ENCODE measurements around the gene SCGN. TPM values are rescaled to one million over a fixed set of nuclear protein-coding genes. Genes with fewer than 3 reads are reported as not detected.

SCGN gene
- polyA plus RNA-seq, 2 of the 4 experiments (the other 2 are of a cell fraction): 0.13 to 0.17 TPM

- FAIRE-seq (no peak), DNase-seq (ENCODE audit: low read depth in 1 of 2, low spot score in 1 of 2) (no peak), ATAC-seq (no peak)
- TF ChIP-seq HOXA7 (CRISPR knock-in tag; IDR thresholded peaks at IDR 0.05) (no peak), TFCP2L1 (CRISPR knock-in tag; IDR thresholded peaks at IDR 0.05) (no peak), HMGXB4 (CRISPR knock-in tag; IDR thresholded peaks at IDR 0.05; ENCODE audit: borderline replicate concordance) (no peak), ZC3H11A (IDR thresholded peaks at IDR 0.05) (no peak), GATA3 (IDR thresholded peaks at IDR 0.05; ENCODE audit: borderline replicate concordance) (no peak), RNF2 (IDR thresholded peaks at IDR 0.05; ENCODE audit: borderline replicate concordance, low read depth) (no peak), BCL3 (IDR thresholded peaks at IDR 0.05) (no peak), ESRRA (IDR thresholded peaks at IDR 0.05; ENCODE audit: borderline replicate concordance, low read length) (no peak), E2F6 (IDR thresholded peaks at IDR 0.05; ENCODE audit: borderline replicate concordance, low read depth) (no peak), CBX8 (IDR thresholded peaks at IDR 0.05) (no peak)
- H3K4me1 ChIP-seq: peaks cover 7% of the 10 kb centered on the region; the same call in 1 of the 3 replicates
- ChIA-PET CTCF (no interaction called here), POLR2A (no interaction called here)
- no peak overlapping the region for H3K4me2 ChIP-seq
- 77% methylated on average over 3 of the region's 3 CpGs for WGBS (ENCODE audit: missing lambda C conversion rate)
- H3K27ac ChIP-seq: no peak overlapping the region
- no peak overlapping the region for H3K4me3 ChIP-seq
- H3K9me3 ChIP-seq: no peaks in the 10 kb centered on the region
These were observed 51.0 kb downstream of the SCGN start for GRCh38 chr6:25703005-25703404.

GRCh38 chr6:25704001-25704400 is 52.0 kb downstream of the SCGN start:
- no peak for ATAC-seq
- Histone ChIP-seq H3K27ac (no peak overlapping the region), H3K9me3 (no peaks in the 10 kb centered on the region), H3K4me3 (no peak overlapping the region), H3K4me2 (no peak overlapping the region), H3K4me1 (peaks cover 5% of the 10 kb centered on the region; the same call in 1 of the 3 replicates)
- no peak for TF ChIP-seq CEBPB (IDR thresholded peaks at IDR 0.05)
- TF ChIP-seq SMC3 (IDR thresholded peaks at IDR 0.05): no peak
- TF ChIP-seq HOXA7 (CRISPR knock-in tag; IDR thresholded peaks at IDR 0.05): no peak
- TF ChIP-seq MYC (IDR thresholded peaks at IDR 0.05; ENCODE audit: borderline replicate concordance, low read length): no peak
- TF ChIP-seq POLR2A (IDR thresholded peaks at IDR 0.05; ENCODE audit: low read length): no peak
- no peak for TF ChIP-seq ZSCAN20 (CRISPR knock-in tag; IDR thresholded peaks at IDR 0.05)
- TF ChIP-seq POLR2AphosphoS2 (conservative IDR thresholded peaks at IDR 0.05; ENCODE audit: low read length): no peak
- ChIA-PET CTCF (interaction anchor here (0.7 kb wide), 1 partner anchor 16 kb away, joined by 3 read pairs; no protein-coding TSS in a partner anchor), POLR2A (no interaction called here)
- no peak for DNase-seq (ENCODE audit: low read depth in 1 of 2, low spot score in 1 of 2)
- 58% methylated on average over 3 of the region's 3 CpGs for WGBS (ENCODE audit: missing lambda C conversion rate)
- no peak for FAIRE-seq

GRCh38 chr6:25706314-25707014 is 54.4 kb downstream of the SCGN start:
- Histone ChIP-seq H3K4me3 (no peak overlapping the region), H3K9me3 (no peaks in the 10 kb centered on the region), H3K27ac (no peak overlapping the region), H3K4me2 (no peak overlapping the region), H3K4me1 (peaks cover 5% of the 10 kb centered on the region; the same call in 1 of the 3 replicates)
- CTCF ChIA-PET: interaction anchor here (1.5 to 1.9 kb wide), 2 partner anchors 9 to 12 kb away, joined by 4 to 7 read pairs; no protein-coding TSS in a partner anchor
- WGBS (ENCODE audit: missing lambda C conversion rate): 71% methylated on average over 6 of the region's 6 CpGs
- POLR2A ChIA-PET: no interaction called here
- DNase-seq (ENCODE audit: low read depth in 1 of 2, low spot score in 1 of 2) (no peak), ATAC-seq (no peak), FAIRE-seq (no peak)
- TF ChIP-seq EHF (CRISPR knock-in tag; IDR thresholded peaks at IDR 0.05) (no peak), FOSL2 (IDR thresholded peaks at IDR 0.05) (no peak), FOSL2 (CRISPR knock-in tag; IDR thresholded peaks at IDR 0.05) (no peak), PBX3 (IDR thresholded peaks at IDR 0.05) (no peak), REST (IDR thresholded peaks at IDR 0.05) (no peak), ZNF302 (CRISPR knock-in tag; IDR thresholded peaks at IDR 0.05) (no peak), BHLHE40 (IDR thresholded peaks at IDR 0.05; ENCODE audit: low read depth, low read length) (no peak), RNF2 (IDR thresholded peaks at IDR 0.05; ENCODE audit: borderline replicate concordance, low read depth) (no peak), CEBPB (IDR thresholded peaks at IDR 0.05) (no peak), MYC (IDR thresholded peaks at IDR 0.05; ENCODE audit: borderline replicate concordance, low read length) (no peak), E2F6 (IDR thresholded peaks at IDR 0.05; ENCODE audit: borderline replicate concordance, low read depth) (no peak), HEYL (CRISPR knock-in tag; IDR thresholded peaks at IDR 0.05) (no peak), MAX (IDR thresholded peaks at IDR 0.05) (no peak)
